Liver (tissue), 3 donors: Measurements from ENCODE around the gene DNAH6.

Source experiments
- RXRA ChIP-seq, 2 donors: IDR thresholded peaks; 2 replicates each; pipeline ENCODE4 v1.6.1; 2017 to 2018; ENCODE audit warnings: antibody characterized with exemption in 2 of 2, mild to moderate bottlenecking in 1 of 2
- TF ChIP-seq, protein P1 (sequence below): fragments of 150-350 bp; IDR thresholded peaks from 2 replicates; pipeline ENCODE4 v1.5.1; 2017; ENCODE audit warnings: improper control_type of control experiment, low read depth, low read length; ENCODE audit not compliant: missing input control
- donor health status: healthy.
- donor health status: healthy.

DNA sequence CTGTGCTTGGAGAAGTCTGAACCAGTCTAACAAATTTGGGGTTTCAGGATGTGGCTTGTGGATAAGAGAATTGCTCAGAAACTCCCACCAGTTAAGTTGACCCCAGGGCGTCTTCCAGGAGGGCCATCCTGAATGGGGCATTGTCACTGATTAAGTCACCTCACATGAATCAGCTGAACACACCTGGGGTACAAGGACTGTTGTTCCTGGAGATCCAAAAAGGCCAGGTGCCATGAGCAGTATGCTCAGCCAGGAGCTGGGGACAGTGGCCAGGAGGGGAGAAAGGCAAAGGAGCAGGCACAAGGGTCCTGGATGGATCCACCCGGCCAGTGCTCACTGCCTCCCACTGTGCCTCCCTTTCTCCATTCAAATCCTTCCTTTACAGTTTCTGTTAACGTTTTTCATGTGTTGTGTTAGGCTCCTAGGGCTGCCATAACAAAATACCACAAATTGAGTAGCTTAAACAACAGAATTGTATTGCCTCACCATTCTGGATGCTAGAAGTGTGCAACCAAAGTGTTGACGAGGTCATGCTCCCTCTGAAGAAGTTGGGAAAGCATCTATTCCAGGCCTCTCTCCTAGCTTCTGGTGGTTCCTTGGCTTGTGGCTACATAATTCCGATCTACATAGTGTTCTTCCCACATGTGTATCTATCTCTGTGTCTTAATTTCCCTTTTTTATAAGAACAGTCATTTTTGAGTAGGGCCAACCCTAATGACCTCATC lies 331.2 kb downstream of the DNAH6 start:
- no peak for TF ChIP-seq RXRA (IDR thresholded peaks at IDR 0.05)
- TF ChIP-seq, protein P1, sequence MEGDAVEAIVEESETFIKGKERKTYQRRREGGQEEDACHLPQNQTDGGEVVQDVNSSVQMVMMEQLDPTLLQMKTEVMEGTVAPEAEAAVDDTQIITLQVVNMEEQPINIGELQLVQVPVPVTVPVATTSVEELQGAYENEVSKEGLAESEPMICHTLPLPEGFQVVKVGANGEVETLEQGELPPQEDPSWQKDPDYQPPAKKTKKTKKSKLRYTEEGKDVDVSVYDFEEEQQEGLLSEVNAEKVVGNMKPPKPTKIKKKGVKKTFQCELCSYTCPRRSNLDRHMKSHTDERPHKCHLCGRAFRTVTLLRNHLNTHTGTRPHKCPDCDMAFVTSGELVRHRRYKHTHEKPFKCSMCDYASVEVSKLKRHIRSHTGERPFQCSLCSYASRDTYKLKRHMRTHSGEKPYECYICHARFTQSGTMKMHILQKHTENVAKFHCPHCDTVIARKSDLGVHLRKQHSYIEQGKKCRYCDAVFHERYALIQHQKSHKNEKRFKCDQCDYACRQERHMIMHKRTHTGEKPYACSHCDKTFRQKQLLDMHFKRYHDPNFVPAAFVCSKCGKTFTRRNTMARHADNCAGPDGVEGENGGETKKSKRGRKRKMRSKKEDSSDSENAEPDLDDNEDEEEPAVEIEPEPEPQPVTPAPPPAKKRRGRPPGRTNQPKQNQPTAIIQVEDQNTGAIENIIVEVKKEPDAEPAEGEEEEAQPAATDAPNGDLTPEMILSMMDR = no peak
